Head of caudate nucleus (tissue), 42 donors: ENCODE data around the gene EPHB2.
A peak's percentile ranks its signal among the peaks of the same experiment; 100 is the strongest.
"Not testable (repeated sequence)": the region's sequence is repeated elsewhere in the genome, so short reads cannot be mapped to it uniquely, and the experiment has no call there.

Experiments used
- DNase-seq, 42 donors: peaks; one replicate each; pipeline versions ENCODE4 v3.0.0 to v3.0.0-alpha.2; 2020 to 2021; ENCODE audit warnings: mixed read lengths in 7 of 42
- intact Hi-C: fragments of 100-400 bp; cut with DNase I; formaldehyde crosslinking; loops from one replicate; pipeline ENCODE4 v1.15.0; 2022

The EPHB2 gene

DNA sequence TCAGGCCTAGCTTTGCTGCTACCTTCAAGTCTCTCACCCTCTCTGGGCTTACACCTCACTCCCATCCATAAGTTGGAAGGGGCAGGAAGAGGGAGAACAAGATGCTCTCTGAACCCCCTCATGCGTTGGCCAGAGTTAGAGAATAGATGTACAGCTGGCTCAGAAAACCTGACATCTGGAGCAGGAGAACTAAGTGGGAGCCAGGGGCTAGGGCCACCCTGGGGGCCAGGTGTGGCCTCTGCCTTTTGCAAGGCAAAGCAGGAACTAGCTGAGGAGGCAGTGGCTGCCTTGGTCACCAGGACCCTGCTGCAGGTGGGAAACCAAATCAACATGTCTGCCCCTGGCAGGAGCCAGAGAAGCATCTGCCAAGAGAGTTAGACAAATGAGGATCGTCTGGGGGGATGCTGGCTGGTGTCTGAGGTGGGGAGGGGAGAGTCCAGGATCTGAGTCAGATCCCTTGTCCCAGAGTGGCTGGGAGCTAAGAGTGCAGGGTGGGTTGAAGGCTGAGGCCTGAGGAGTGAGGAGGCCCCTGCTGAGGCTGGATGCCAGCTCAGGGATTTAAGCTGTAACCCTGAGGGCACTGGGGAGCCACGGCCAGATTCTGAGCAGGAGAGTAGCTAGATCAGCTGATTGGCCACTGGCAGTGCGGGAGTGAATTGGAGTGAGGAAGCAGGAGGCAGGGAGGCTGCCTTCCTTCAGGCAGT lies 115.0 kb downstream of the EPHB2 start:
- intact Hi-C loops = no loop called here
- no peak for DNase-seq

- intact Hi-C loops = no loop called here
- DNase-seq = peak in 2 of 42 donors; percentile 46 to 53
Observed at GRCh38 chr1:22826604-22827580, 116.3 kb downstream of the EPHB2 start.

- no peak for DNase-seq
- intact Hi-C loops = no loop called here
Observed at GRCh38 chr1:22827666-22828483, 117.2 kb downstream of the EPHB2 start.

DNA sequence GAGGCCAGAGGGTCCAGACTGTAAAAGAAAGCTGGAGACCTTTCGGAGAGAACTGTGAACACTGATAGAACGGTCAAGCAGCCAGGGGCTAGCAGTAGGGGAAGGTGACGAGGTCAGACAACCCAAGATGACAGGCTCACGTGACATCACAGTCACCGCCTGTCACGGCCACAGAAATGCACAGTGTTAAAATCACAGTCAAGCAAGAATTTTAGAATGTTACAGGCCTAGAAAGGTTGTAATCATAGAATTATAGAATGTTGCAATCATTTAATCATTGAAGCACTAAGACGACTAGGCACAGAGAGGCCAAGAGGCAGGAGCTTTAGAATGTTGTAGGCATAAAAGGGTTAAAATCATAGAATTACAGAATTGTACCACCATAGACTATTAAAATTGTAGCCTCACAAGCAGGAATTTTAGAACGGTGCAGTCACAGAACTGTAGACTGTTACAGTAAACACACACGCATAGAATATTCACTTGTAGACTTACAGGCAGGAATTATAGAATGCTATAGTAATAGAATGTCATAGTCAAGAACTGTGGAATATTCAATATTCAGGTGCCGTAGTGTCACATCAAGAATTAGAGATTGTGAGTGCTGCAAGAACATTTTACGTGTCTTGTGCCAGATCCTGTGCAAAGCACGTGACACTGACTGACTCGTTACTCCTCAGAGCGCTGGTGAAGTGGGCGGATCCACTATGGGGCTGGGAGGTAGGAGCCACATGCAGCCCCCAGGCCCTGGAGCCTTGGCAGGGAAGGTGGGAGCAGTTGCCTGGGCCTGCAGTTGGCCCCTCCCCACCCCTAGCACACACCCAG lies 118.1 kb downstream of the EPHB2 start:
- DNase-seq = peak in 40 of 42 donors; percentile 34 to 88 (median 67)
- intact Hi-C loops = no loop called here

DNA sequence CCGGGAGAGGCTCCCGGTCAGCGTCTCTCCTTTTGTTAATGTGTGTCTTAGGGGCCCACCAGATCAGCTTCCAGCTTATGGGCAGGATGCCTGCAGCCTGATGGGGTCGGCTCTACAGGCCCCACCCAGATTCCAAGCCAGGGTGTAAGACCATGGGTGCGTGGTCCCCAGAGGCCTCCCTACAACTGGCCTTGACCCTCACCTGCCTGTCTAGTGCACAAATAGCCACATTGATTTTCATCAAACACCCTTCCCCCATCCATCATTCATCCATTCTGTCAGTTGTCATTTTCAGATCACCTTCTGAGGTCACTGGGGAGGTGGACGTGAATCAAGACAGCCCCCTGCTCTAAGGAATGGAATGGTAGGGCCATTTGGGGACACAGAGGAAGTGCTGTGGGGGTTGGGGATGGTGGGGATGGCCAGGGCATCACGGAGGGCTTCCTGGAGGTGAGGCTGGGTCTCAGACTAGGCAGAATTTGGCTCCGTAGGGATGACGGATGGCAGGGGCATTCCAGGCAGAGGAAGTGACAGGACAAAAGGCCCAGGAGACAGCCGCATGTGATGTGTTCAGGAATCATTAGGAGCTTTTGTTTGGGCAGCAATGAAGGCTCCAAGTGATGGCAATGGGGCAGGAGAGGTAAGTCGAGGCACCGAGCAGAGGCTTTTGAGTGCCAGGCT lies 118.8 kb downstream of the EPHB2 start:
- no peak for DNase-seq
- intact Hi-C loops = no loop called here

DNA sequence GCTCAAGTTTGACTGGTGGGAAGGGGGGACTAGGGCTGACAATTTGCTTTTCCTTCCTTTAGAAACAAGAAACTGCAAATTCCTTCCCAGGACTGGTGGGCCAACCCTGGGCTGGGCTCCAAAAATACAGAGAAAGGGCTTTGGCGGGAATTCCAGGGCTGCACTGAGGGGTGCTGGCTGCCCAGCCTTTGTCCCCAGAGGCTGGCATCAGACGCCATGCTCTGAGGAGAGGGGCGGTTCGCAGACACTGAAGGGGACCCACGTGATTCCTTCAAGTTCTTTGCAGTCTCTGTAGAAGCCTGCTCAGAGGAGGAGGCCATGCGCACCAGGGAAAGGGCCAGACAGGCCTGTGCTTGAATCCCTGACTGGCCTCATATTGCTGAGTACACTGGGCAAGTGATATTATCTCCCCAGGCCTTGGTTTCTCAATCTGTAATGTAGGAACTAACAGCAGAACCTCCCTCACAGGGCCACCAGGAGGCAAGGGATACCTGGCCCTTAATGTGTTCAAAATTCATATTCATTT lies 119.5 kb downstream of the EPHB2 start:
- DNase-seq = peak in 26 of 42 donors; percentile 24 to 80 (median 54)
- intact Hi-C loops = no loop called here

GRCh38 chr1:22830757-22831340 lies 120.2 kb downstream of the EPHB2 start:
- no peak for DNase-seq

GRCh38 chr1:22831729-22832413 lies 121.2 kb downstream of the EPHB2 start:
- intact Hi-C loops = no loop called here
- DNase-seq = no peak

More at GRCh38 chr1:22830757-22831340, 120.2 kb downstream of the EPHB2 start:
- intact Hi-C loops = no loop called here

- intact Hi-C loops = no loop called here
- DNase-seq = no peak
Observed at GRCh38 chr1:22832414-22832786, 121.8 kb downstream of the EPHB2 start.

GRCh38 chr1:22833699-22834098 lies 123.1 kb downstream of the EPHB2 start:
- DNase-seq = no peak
- intact Hi-C loops = no loop called here

DNA sequence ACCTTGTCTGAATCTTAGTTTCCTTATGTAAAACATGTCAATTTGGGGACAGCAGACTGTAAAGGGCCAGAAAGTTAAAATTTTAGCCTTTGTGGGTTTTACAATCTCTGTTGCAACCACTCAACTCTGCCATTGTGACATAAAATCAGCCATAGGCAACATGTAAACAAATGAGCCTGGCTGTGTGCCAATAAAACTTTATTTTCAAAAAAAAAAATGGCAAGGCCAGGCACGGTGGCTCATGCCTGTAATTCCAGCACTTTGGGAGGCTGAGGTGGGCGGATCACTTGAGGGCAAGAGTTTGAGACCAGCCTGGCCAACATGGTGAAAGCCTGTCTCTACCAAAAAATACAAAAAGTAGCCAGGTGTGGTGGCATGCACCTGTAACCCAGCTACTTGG lies 123.8 kb downstream of the EPHB2 start:
- DNase-seq, intact Hi-C loops: not testable (repeated sequence)

- no peak for DNase-seq
- intact Hi-C loops = no loop called here
Observed at GRCh38 chr1:22835636-22836319, 125.1 kb downstream of the EPHB2 start.

- intact Hi-C loops = no loop called here
- DNase-seq = no peak
Observed at GRCh38 chr1:22836850-22837249, 126.2 kb downstream of the EPHB2 start.

GRCh38 chr1:22837332-22837731 lies 126.7 kb downstream of the EPHB2 start:
- intact Hi-C loops = no loop called here
- no peak for DNase-seq

DNA sequence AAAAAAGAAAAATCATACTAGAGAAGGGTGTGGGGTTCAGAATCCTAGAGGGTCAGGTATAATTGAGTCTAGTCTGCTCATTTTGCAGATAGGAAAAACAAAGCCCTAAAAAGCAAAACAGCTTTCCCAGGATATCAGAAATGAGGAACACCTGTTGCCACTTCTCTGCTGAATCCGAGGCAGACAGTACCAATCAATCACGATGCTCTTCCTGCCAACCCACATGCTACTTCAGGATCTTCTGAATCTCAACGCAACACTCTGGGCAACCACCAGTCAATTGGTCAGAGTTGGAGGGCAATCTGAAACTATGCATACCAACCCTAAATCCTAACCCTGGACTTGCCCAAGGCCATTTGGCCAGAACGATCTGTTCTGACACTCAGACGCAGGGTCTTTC lies 128.3 kb downstream of the EPHB2 start:
- DNase-seq = no peak
- intact Hi-C loops = no loop called here

- DNase-seq = no peak
- intact Hi-C loops = no loop called here
Observed at GRCh38 chr1:22839806-22840205, 129.2 kb downstream of the EPHB2 start.
